H1 (cell line): ENCODE measurements around the gene ARID1B. TPM values are rescaled to one million over a fixed set of nuclear protein-coding genes. Genes with fewer than 3 reads are reported as not detected.

Source experiments
- CHD7 ChIP-seq: fragments of 300-600 bp; sonication (generic); IDR thresholded peaks from 2 replicates; pipeline ENCODE4 v1.7.1; 2012; ENCODE audit warnings: low read length, moderate library complexity, mild to moderate bottlenecking, inconsistent platforms; ENCODE audit not compliant: insufficient replicate concordance
- POU5F1 ChIP-seq: IDR thresholded peaks from 2 replicates; pipeline ENCODE4 v1.6.1; 2011; ENCODE audit warnings: low read depth, mild to moderate bottlenecking, low read length, moderate library complexity
- RFX5 ChIP-seq: IDR thresholded peaks from 2 replicates; pipeline ENCODE4 v1.6.1; 2011; ENCODE audit warnings: low read depth, low read length, improper control_type of control experiment, borderline replicate concordance
- polyA plus RNA-seq, 7 experiments: library from polyadenylated mRNA; depleted of rRNA in 3 of 7; stranded (reverse) in 5 of 7; unstranded in 2 of 7; fragments of >200 nt in 5 of 7; fragments of 200-250 nt in 2 of 7; gene quantifications; 1 replicate in 5 of 7; 2 replicates in 1 of 7; 4 replicates in 1 of 7; pipeline versions ENCODE4 v1.2.1 to v1.2.3, GENCODE V29; 2011 to 2013; ENCODE audit warnings: missing spikeins in 2 of 7, mixed read lengths in 2 of 7
- total RNA-seq: library from RNA; stranded (reverse); fragmentation: NEBNext Ultra II Directional; extraction: Animal tissue kit (Norgen Biotek cat#: 25700); gene quantifications from 2 replicates; pipeline ENCODE4 v1.2.1, GENCODE V29; 2021

ARID1B gene
- total and polyA plus RNA-seq, 2 of the 8 experiments (the other 6 are each of a cell fraction or from before 2014, with no cell fraction given): 24.3 to 70.3 TPM

GRCh38 chr6:156904176-156904967 is 127.2 kb downstream of the ARID1B start (continued):
- TF ChIP-seq CHD7 (no peak), POU5F1 (no peak), RFX5 (no peak)
